GM10847 (cell line): ENCODE results near the gene LGI2.

Experiments
- POLR2A ChIP-seq: IDR thresholded peaks from 2 replicates; pipeline ENCODE4 v1.6.1; 2011; ENCODE audit not compliant: insufficient read length; ENCODE audit errors: extremely low read depth

The LGI2 gene

GRCh38 chr4:24965627-24966026, 65.1 kb downstream of the LGI2 start:
- no peak for TF ChIP-seq POLR2A

GRCh38 chr4:24963277-24963676, 67.5 kb downstream of the LGI2 start:
- no peak for TF ChIP-seq POLR2A

- TF ChIP-seq POLR2A, result no peak
Observed at GRCh38 chr4:24957886-24958285, 72.9 kb downstream of the LGI2 start.

GRCh38 chr4:24956763-24957162, 74.0 kb downstream of the LGI2 start:
- TF ChIP-seq POLR2A, result no peak

DNA sequence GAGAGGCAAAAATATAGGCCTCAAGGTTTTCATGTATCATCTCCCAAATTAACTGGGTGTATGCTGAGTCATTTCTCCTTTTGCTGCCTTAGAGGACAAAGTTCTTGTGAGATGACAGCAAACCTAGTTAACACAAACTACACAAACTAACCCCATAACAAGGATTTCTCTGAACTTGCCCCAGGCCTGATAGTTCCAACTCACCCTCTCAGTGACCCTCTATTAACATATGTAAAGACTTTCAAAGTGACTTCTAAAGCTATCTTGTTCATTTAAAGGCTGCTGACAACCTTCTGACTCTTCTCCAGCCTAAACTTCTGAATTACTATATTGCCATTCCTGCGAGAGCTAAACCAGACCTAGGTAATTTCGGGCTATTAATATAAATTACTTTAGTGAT, 74.7 kb downstream of the LGI2 start:
- no peak for TF ChIP-seq POLR2A

GRCh38 chr4:24952667-24953066, 78.1 kb downstream of the LGI2 start:
- no peak for TF ChIP-seq POLR2A

DNA sequence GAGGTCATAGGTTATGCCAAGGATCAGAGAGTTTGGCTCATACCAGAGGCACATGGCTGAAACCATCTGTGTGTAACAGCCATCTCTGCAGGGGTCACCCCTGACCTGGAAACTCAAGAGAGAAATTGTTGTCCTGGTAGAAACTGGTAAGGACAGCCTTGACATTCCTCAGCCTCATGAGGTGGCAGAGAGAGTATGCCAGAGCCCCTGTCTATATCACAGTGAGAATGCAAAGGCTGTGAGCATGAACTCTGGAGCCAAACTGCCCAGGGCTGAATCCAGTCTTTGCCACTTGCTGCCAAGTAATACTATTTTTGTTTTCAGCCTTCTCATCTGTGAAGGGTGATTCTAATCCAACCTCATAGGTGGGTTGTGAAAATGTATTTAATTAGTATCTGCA, 80.8 kb downstream of the LGI2 start:
- TF ChIP-seq POLR2A, result no peak
